BLaER1 treated with 17β-estradiol and CSF1 and Interleukin-3, amounts not matched to agents 10 nM and 100 nM (cell line): ENCODE measurements around the gene TGFBR2.
A peak's percentile ranks its signal among the peaks of the same experiment; 100 is the strongest.

Experiments
- H3K27ac ChIP-seq, 11 experiments: shearing (Covaris generic); formaldehyde crosslinking; 2 replicates each; pipeline ENCODE4 v1.8.1; 2022
- H3K27me3 ChIP-seq, 11 experiments: shearing (Covaris generic); formaldehyde crosslinking; 2 replicates each; pipeline ENCODE4 v1.8.1; 2022
- H3K36me3 ChIP-seq, 11 experiments: shearing (Covaris generic); formaldehyde crosslinking; 2 replicates each; pipeline ENCODE4 v1.8.1; 2022
- H3K4me1 ChIP-seq, 10 experiments: shearing (Covaris generic); formaldehyde crosslinking; 2 replicates each; pipeline ENCODE4 v1.8.1; 2022
- H3K4me2 ChIP-seq, 11 experiments: shearing (Covaris generic); formaldehyde crosslinking; 2 replicates each; pipeline ENCODE4 v1.8.1; 2022
- H3K4me3 ChIP-seq, 10 experiments: shearing (Covaris generic); formaldehyde crosslinking; 2 replicates each; pipeline ENCODE4 v1.8.1; 2022
- H3K9ac ChIP-seq, 11 experiments: shearing (Covaris generic); formaldehyde crosslinking; 2 replicates each; pipeline ENCODE4 v1.8.1; 2022
- H3K9me3 ChIP-seq, 11 experiments: shearing (Covaris generic); formaldehyde crosslinking; replicated peaks in 1 of 11; 2 replicates each; pipeline ENCODE4 v1.8.1; 2022
- H4K20me1 ChIP-seq, 11 experiments: shearing (Covaris generic); formaldehyde crosslinking; 2 replicates each; pipeline ENCODE4 v1.8.1; 2022
- Cebpa-rat ChIP-seq, 11 experiments: shearing (Covaris generic); IDR thresholded peaks; 2 replicates each; pipeline ENCODE4 v1.8.1; 2022

The TGFBR2 gene

GRCh38 chr3:30645077-30645476 is 38.7 kb downstream of the TGFBR2 start:
- H3K4me2 ChIP-seq, result peak overlapping the region; percentile 82 to 96 (median 91)
- H4K20me1 ChIP-seq, result peaks cover 0 to 64% (median 8%) of the 10 kb centered on the region in 11 experiments; a peak in 10 of 22 replicates
- H3K27me3 ChIP-seq, result no peaks in the 10 kb centered on the region
- H3K9me3 ChIP-seq, result no peaks in the 10 kb centered on the region
- peak overlapping the region in 3 of 10 experiments; percentile 19 to 47 (median 22); a peak in 2 of 20 replicates for H3K4me3 ChIP-seq
- TF ChIP-seq Cebpa-rat (IDR thresholded peaks at IDR 0.05), result no peak
- H3K27ac ChIP-seq, result peak overlapping the region in 10 of 11 experiments; percentile 66 to 94 (median 89); a peak in 19 of 22 replicates
- peaks cover 37 to 58% (median 46%) of the 10 kb centered on the region in 11 experiments for H3K36me3 ChIP-seq
- H3K9ac ChIP-seq, result peak overlapping the region in 8 of 11 experiments; percentile 50 to 80 (median 70); a peak in 13 of 22 replicates
- H3K4me1 ChIP-seq, result peaks cover 96 to 100% (median 99%) of the 10 kb centered on the region in 10 experiments

GRCh38 chr3:30646181-30646876 is 39.9 kb downstream of the TGFBR2 start:
- peak overlapping the region; percentile 58 to 94 (median 88) for H3K27ac ChIP-seq
- peak in 9 of 11 experiments; percentile 23 to 81 (median 76); a peak in 14 of 22 replicates for TF ChIP-seq Cebpa-rat (IDR thresholded peaks at IDR 0.05)
- peaks cover 95 to 100% (median 99%) of the 10 kb centered on the region in 10 experiments for H3K4me1 ChIP-seq

GRCh38 chr3:30646961-30647752 is 40.8 kb downstream of the TGFBR2 start:
- H3K4me3 ChIP-seq, result peak overlapping the region in 5 of 10 experiments; percentile 1 to 29 (median 13); a peak in 6 of 20 replicates
- peak overlapping the region; percentile 82 to 96 (median 89) for H3K4me2 ChIP-seq
- H3K27ac ChIP-seq, result peak overlapping the region; percentile 58 to 94 (median 88)
- H3K9me3 ChIP-seq, result peaks cover 0 to 9% (median 0%) of the 10 kb centered on the region in 11 experiments; a peak in 5 of 22 replicates
- no peaks in the 10 kb centered on the region for H3K27me3 ChIP-seq
- peaks cover 0 to 48% (median 0%) of the 10 kb centered on the region in 11 experiments; a peak in 4 of 22 replicates for H4K20me1 ChIP-seq
- peaks cover 58 to 78% (median 67%) of the 10 kb centered on the region in 11 experiments for H3K36me3 ChIP-seq
- peaks cover 93 to 100% (median 98%) of the 10 kb centered on the region in 10 experiments for H3K4me1 ChIP-seq
- peak overlapping the region in 10 of 11 experiments; percentile 24 to 77 (median 69); a peak in 19 of 22 replicates for H3K9ac ChIP-seq
- no peak for TF ChIP-seq Cebpa-rat (IDR thresholded peaks at IDR 0.05)

More at GRCh38 chr3:30646181-30646876, 39.9 kb downstream of the TGFBR2 start:
- H3K9me3 ChIP-seq, result peaks cover 0 to 9% (median 0%) of the 10 kb centered on the region in 11 experiments; a peak in 5 of 22 replicates
- H3K27me3 ChIP-seq, result no peaks in the 10 kb centered on the region
- peaks cover 50 to 70% (median 59%) of the 10 kb centered on the region in 11 experiments for H3K36me3 ChIP-seq
- peak overlapping the region in 5 of 10 experiments; percentile 1 to 29 (median 13); a peak in 4 of 20 replicates for H3K4me3 ChIP-seq
- H3K4me2 ChIP-seq, result peak overlapping the region; percentile 82 to 96 (median 89)
- H3K9ac ChIP-seq, result peak overlapping the region in 10 of 11 experiments; percentile 24 to 77 (median 69); a peak in 19 of 22 replicates
- H4K20me1 ChIP-seq, result peaks cover 0 to 55% (median 4%) of the 10 kb centered on the region in 11 experiments; a peak in 10 of 22 replicates

GRCh38 chr3:30648670-30649357 is 42.4 kb downstream of the TGFBR2 start:
- Histone ChIP-seq H3K27me3 (no peaks in the 10 kb centered on the region), H3K36me3 (peaks cover 75 to 91% (median 83%) of the 10 kb centered on the region in 11 experiments), H3K4me1 (peaks cover 95 to 100% (median 99%) of the 10 kb centered on the region in 10 experiments), H3K9ac (peak overlapping the region; percentile 26 to 77 (median 67); a peak in 20 of 22 replicates), H4K20me1 (peaks cover 0 to 47% (median 0%) of the 10 kb centered on the region in 11 experiments; a peak in 4 of 22 replicates), H3K9me3 (peaks cover 0 to 9% (median 0%) of the 10 kb centered on the region in 11 experiments; a peak in 5 of 22 replicates), H3K4me3 (peak overlapping the region in 5 of 10 experiments; percentile 1 to 24 (median 8); a peak in 2 of 20 replicates), H3K27ac (peak overlapping the region; percentile 64 to 94 (median 88); a peak in 21 of 22 replicates), H3K4me2 (peak overlapping the region; percentile 82 to 96 (median 89))
- TF ChIP-seq Cebpa-rat (IDR thresholded peaks at IDR 0.05), result no peak

- H3K4me3 ChIP-seq, result peak overlapping the region in 2 of 10 experiments; percentile 13 to 20; a peak in 2 of 20 replicates
- H3K27ac ChIP-seq, result peak overlapping the region; percentile 64 to 94 (median 88); a peak in 21 of 22 replicates
- H3K4me2 ChIP-seq, result peak overlapping the region; percentile 82 to 96 (median 89)
- H3K9ac ChIP-seq, result peak overlapping the region; percentile 28 to 77 (median 68); a peak in 20 of 22 replicates
- H3K27me3 ChIP-seq, result no peaks in the 10 kb centered on the region
- TF ChIP-seq Cebpa-rat (IDR thresholded peaks at IDR 0.05), result peak in 2 of 11 experiments; percentile 18 to 42; a peak in 1 of 22 replicates
- peaks cover 0 to 47% (median 2%) of the 10 kb centered on the region in 11 experiments; a peak in 6 of 22 replicates for H4K20me1 ChIP-seq
- H3K4me1 ChIP-seq, result peaks cover 95 to 100% (median 99%) of the 10 kb centered on the region in 10 experiments
- H3K9me3 ChIP-seq, result peaks cover 0 to 9% (median 0%) of the 10 kb centered on the region in 11 experiments; a peak in 5 of 22 replicates
- peaks cover 83 to 95% (median 92%) of the 10 kb centered on the region in 11 experiments for H3K36me3 ChIP-seq
Observed at GRCh38 chr3:30649572-30650318, 43.3 kb downstream of the TGFBR2 start.

GRCh38 chr3:30650348-30650995 is 44.1 kb downstream of the TGFBR2 start:
- Histone ChIP-seq H3K27ac (peak overlapping the region; percentile 30 to 94 (median 88); a peak in 21 of 22 replicates), H3K9me3 (peaks cover 0 to 9% (median 0%) of the 10 kb centered on the region in 11 experiments; a peak in 5 of 22 replicates), H4K20me1 (peaks cover 0 to 53% (median 6%) of the 10 kb centered on the region in 11 experiments; a peak in 8 of 22 replicates), H3K9ac (peak overlapping the region in 10 of 11 experiments; percentile 28 to 77 (median 69); a peak in 19 of 22 replicates), H3K27me3 (no peaks in the 10 kb centered on the region), H3K36me3 (peaks cover 78 to 95% (median 88%) of the 10 kb centered on the region in 11 experiments), H3K4me2 (peak overlapping the region; percentile 72 to 96 (median 89)), H3K4me1 (peaks cover 95 to 100% (median 99%) of the 10 kb centered on the region in 10 experiments), H3K4me3 (peak overlapping the region in 2 of 10 experiments; percentile 13 to 20; a peak in 1 of 20 replicates)
- no peak for TF ChIP-seq Cebpa-rat (IDR thresholded peaks at IDR 0.05)
